Panc1 (cell line): ENCODE results near the gene ARHGAP6. TPM values are rescaled to one million over a fixed set of nuclear protein-coding genes. Genes with fewer than 3 reads are reported as not detected.

Experiments used
- ATAC-seq: fragments of 200-7000 bp; cut with Tn5 transposase; 2 replicates; pipeline ENCODE4 v1.9.1; 2020; ENCODE audit warnings: mild to moderate bottlenecking, moderate library complexity
- BruUV-seq: library from RNA; stranded (reverse); fragments of 400-500 nt; replicated peaks from 2 replicates; lab custom pipeline; 2021; lab: Mats Ljungman, UMichigan
- CTCF ChIA-PET: fragments of 300-600 bp; sonication (Branson Sonifier 250); formaldehyde crosslinking; loops from one replicate; lab custom pipeline; 2022; ENCODE audit warnings: antibody characterized with exemption; lab: Charles Lee
- POLR2A ChIA-PET: fragments of 300-600 bp; sonication (Branson Sonifier 250); formaldehyde crosslinking; loops from one replicate; lab custom pipeline; 2022; ENCODE audit warnings: antibody characterized with exemption; lab: Charles Lee
- DNase-seq: peaks from one replicate; pipeline ENCODE4 v3.0.0-alpha.2; 2010; ENCODE audit warnings: low read depth, low spot score
- H3K27ac ChIP-seq: 2 replicates; pipeline ENCODE4 v1.5.1; 2011; ENCODE audit warnings: mild to moderate bottlenecking, low read length, inconsistent platforms
- H3K27me3 ChIP-seq: fragments of 200-500 bp; sonication (Bioruptor generic); 2 replicates; pipeline ENCODE4 v1.6.0; 2014; ENCODE audit warnings: low read length, inconsistent platforms; ENCODE audit not compliant: control insufficient read depth, insufficient read depth
- H3K36me3 ChIP-seq: fragments of 200-500 bp; sonication (Bioruptor generic); 2 replicates; pipeline ENCODE4 v1.5.1; 2014; ENCODE audit warnings: inconsistent platforms, mild to moderate bottlenecking, low read length, moderate library complexity; ENCODE audit not compliant: control insufficient read depth, insufficient read depth
- H3K4me1 ChIP-seq: 2 replicates; pipeline ENCODE4 v1.5.1; 2011; ENCODE audit warnings: inconsistent platforms, mild to moderate bottlenecking, low read length, moderate library complexity; ENCODE audit not compliant: control insufficient read depth, insufficient read depth
- H3K4me3 ChIP-seq, 2 experiments: 2 replicates each; pipeline ENCODE4 v1.5.1; 2011 to 2012; ENCODE audit warnings: low read depth in 2 of 2, low read length in 2 of 2, mild to moderate bottlenecking in 2 of 2, inconsistent platforms in 1 of 2, moderate library complexity in 1 of 2
- H3K9me3 ChIP-seq: fragments of 200-500 bp; sonication (Bioruptor generic); 2 replicates; pipeline ENCODE4 v1.5.1; 2014; ENCODE audit warnings: low read depth, mild to moderate bottlenecking, inconsistent platforms, low read length, moderate library complexity; ENCODE audit not compliant: control insufficient read depth, insufficient read depth
- POLR2AphosphoS5 ChIP-seq: IDR thresholded peaks from 2 replicates; pipeline ENCODE4 v1.6.1; 2012; ENCODE audit warnings: mild to moderate bottlenecking, low read depth, low read length, moderate library complexity
- SIN3A ChIP-seq: IDR thresholded peaks from 2 replicates; pipeline ENCODE4 v1.6.1; 2012; ENCODE audit warnings: low read depth, mild to moderate bottlenecking, low read length, moderate library complexity, borderline replicate concordance; ENCODE audit not compliant: insufficient read depth
- TCF7L2 ChIP-seq: IDR thresholded peaks from 2 replicates; pipeline ENCODE4 v1.6.1; 2011; ENCODE audit warnings: mild to moderate bottlenecking, low read depth, low read length, inconsistent platforms
- in situ Hi-C: cut with HindIII; loops from 2 replicates; pipeline ENCODE4 v1.10.0; 2016; ENCODE audit warnings: low sequenced_read_pairs, low pct_unique_long_range_greater_than_20kb
- intact Hi-C: fragments of 100-400 bp; cut with micrococcal nuclease; formaldehyde crosslinking; loops from one replicate; pipeline ENCODE4 v1.10.0; 2022; ENCODE audit not compliant: unreplicated experiment
- total RNA-seq: library from RNA; stranded (reverse); gene quantifications from one replicate; pipeline ENCODE4 v1.2.1, GENCODE V29; 2021; ENCODE audit not compliant: unreplicated experiment
- TF ChIP-seq, protein P1 (sequence below), 2 experiments: IDR thresholded peaks; 2 replicates each; pipeline ENCODE4 v1.6.1; 2011 to 2012; ENCODE audit warnings: low read depth in 2 of 2, control low read depth in 1 of 2, low read length in 1 of 2, mild to moderate bottlenecking in 1 of 2, moderate library complexity in 1 of 2; ENCODE audit not compliant: insufficient read depth in 1 of 2
- TF ChIP-seq, protein P2 (sequence below): fragments of 450-650 bp; IDR thresholded peaks from 2 replicates; pipeline ENCODE4 v1.5.1; 2017; ENCODE audit warnings: mild to moderate bottlenecking

Gene ARHGAP6
- total RNA-seq, 1 experiment from 2014 or later = 0.13 TPM

DNA sequence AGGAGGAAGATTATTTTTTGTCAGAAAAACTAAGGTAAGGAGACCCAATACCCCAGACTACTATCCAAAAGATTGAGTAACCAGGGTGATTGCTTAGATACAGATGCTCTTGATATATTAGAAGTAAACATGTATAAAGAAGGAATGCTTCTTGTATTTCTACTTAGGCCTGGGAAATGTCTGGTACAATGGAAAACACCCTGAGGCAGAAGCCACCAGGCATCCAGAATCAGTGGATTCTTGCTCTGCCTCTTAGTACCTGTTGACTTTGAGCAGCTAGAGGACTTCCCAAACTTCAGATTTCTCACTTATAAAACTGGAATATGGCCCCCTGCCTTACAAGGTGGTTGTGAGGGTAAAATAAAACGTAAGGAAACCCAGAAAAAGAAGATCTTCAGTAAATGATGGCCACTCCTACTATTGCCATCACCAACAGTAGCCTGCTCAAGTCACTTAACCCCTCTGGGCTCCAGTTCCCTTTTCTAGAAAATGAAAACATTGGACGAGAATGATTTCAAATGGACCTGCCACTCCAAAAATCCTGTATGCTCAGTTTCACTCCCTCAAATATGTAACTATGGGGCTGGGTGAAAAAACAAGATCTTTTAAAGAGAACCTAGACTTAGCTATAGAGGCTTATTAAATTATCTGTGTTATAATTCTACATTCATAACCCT lies 315.9 kb downstream of the ARHGAP6 start:
- no TSS peak for BruUV-seq
- ATAC-seq (no peak), DNase-seq (no peak)
- in situ Hi-C loops = no loop called here
- H3K9me3 ChIP-seq = no peaks in the 10 kb centered on the region
- no peak overlapping the region for H3K27ac ChIP-seq
- H3K27me3 ChIP-seq = no peaks in the 10 kb centered on the region
- TF ChIP-seq POLR2AphosphoS5 = no peak
- TF ChIP-seq, protein P1, sequence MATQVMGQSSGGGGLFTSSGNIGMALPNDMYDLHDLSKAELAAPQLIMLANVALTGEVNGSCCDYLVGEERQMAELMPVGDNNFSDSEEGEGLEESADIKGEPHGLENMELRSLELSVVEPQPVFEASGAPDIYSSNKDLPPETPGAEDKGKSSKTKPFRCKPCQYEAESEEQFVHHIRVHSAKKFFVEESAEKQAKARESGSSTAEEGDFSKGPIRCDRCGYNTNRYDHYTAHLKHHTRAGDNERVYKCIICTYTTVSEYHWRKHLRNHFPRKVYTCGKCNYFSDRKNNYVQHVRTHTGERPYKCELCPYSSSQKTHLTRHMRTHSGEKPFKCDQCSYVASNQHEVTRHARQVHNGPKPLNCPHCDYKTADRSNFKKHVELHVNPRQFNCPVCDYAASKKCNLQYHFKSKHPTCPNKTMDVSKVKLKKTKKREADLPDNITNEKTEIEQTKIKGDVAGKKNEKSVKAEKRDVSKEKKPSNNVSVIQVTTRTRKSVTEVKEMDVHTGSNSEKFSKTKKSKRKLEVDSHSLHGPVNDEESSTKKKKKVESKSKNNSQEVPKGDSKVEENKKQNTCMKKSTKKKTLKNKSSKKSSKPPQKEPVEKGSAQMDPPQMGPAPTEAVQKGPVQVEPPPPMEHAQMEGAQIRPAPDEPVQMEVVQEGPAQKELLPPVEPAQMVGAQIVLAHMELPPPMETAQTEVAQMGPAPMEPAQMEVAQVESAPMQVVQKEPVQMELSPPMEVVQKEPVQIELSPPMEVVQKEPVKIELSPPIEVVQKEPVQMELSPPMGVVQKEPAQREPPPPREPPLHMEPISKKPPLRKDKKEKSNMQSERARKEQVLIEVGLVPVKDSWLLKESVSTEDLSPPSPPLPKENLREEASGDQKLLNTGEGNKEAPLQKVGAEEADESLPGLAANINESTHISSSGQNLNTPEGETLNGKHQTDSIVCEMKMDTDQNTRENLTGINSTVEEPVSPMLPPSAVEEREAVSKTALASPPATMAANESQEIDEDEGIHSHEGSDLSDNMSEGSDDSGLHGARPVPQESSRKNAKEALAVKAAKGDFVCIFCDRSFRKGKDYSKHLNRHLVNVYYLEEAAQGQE (IDR thresholded peaks at IDR 0.05; ENCODE audit: insufficient read depth in 1 of 2, low read depth in 2 of 2, low read length in 1 of 2) = no peak
- no peak for TF ChIP-seq SIN3A
- TF ChIP-seq, protein P2, sequence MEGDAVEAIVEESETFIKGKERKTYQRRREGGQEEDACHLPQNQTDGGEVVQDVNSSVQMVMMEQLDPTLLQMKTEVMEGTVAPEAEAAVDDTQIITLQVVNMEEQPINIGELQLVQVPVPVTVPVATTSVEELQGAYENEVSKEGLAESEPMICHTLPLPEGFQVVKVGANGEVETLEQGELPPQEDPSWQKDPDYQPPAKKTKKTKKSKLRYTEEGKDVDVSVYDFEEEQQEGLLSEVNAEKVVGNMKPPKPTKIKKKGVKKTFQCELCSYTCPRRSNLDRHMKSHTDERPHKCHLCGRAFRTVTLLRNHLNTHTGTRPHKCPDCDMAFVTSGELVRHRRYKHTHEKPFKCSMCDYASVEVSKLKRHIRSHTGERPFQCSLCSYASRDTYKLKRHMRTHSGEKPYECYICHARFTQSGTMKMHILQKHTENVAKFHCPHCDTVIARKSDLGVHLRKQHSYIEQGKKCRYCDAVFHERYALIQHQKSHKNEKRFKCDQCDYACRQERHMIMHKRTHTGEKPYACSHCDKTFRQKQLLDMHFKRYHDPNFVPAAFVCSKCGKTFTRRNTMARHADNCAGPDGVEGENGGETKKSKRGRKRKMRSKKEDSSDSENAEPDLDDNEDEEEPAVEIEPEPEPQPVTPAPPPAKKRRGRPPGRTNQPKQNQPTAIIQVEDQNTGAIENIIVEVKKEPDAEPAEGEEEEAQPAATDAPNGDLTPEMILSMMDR = no peak
- no peak for TF ChIP-seq TCF7L2
- no peaks in the 10 kb centered on the region for H3K36me3 ChIP-seq
- POLR2A ChIA-PET = no interaction called here
- H3K4me1 ChIP-seq = no peaks in the 10 kb centered on the region
- intact Hi-C loops = no loop called here
- CTCF ChIA-PET = no interaction called here
- no peak overlapping the region for H3K4me3 ChIP-seq

DNA sequence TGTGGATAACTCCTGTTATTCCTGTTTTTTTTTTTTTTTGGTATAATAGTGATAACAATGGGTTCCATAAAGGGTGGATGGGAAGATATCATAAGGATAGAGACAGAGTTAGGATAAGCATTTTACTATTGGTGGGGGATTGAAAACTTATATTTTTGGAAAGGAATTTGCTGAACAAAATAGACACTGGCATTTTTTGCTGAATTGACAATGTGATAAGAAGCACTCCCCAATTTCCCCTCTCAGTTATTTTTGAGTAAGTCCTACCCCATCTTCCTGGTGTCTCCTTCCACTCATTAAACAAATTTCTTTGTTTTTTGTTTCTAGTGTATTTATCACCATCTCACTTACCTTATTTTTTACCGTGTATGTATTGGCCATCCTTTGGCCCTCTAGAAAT lies 316.7 kb downstream of the ARHGAP6 start:
- H3K9me3 ChIP-seq = no peaks in the 10 kb centered on the region
- DNase-seq (no peak), ATAC-seq (no peak)
- in situ Hi-C loops (no loop called here), intact Hi-C loops (no loop called here)
- ChIA-PET CTCF (no interaction called here), POLR2A (no interaction called here)
- H3K4me1 ChIP-seq = no peaks in the 10 kb centered on the region
- no peaks in the 10 kb centered on the region for H3K27me3 ChIP-seq
- no peaks in the 10 kb centered on the region for H3K36me3 ChIP-seq
- H3K4me3 ChIP-seq = no peak overlapping the region
- H3K27ac ChIP-seq = no peak overlapping the region
- TF ChIP-seq SIN3A (no peak), POLR2AphosphoS5 (no peak), TCF7L2 (no peak)
- TF ChIP-seq, protein P1 (IDR thresholded peaks at IDR 0.05; ENCODE audit: insufficient read depth in 1 of 2, low read depth in 2 of 2, low read length in 1 of 2) = no peak
- TF ChIP-seq, protein P2 = no peak
- no TSS peak for BruUV-seq
